ENCODE results near the gene LGR6. TPM values are rescaled to one million over a fixed set of nuclear protein-coding genes. Genes with fewer than 3 reads are reported as not detected.
"Not testable (repeated sequence)": the region's sequence is repeated elsewhere in the genome, so short reads cannot be mapped to it uniquely, and the experiment has no call there.

The LGR6 gene
- total RNA-seq (0.32 and 0.80 TPM in 2 replicates), polyA plus RNA-seq (1.1 and 1.5 TPM in 2 replicates)

- no peaks in the 10 kb centered on the region for H3K9me2 ChIP-seq (replicated peaks; ENCODE audit: insufficient read depth)
- peak within 1 kb of the TSS; percentile 88 for H3K4me2 ChIP-seq
- no peaks in the 10 kb centered on the region for H3K9me3 ChIP-seq (ENCODE audit: low read depth)
- no peak within 1 kb of the TSS for H2AFZ ChIP-seq
- H3K4me1 ChIP-seq (ENCODE audit: insufficient read depth), result peaks cover 22% of the 10 kb centered on the region
- no peak within 1 kb of the TSS for H3K27ac ChIP-seq
- no peaks in the 10 kb centered on the region for H3K36me3 ChIP-seq (replicated peaks; ENCODE audit: insufficient read depth, low read depth)
- WGBS (ENCODE audit: low lambda C conversion rate, missing lambda C conversion rate), result 7% methylated on average over 39 of the region's 61 CpGs
- DNase-seq (ENCODE audit: low spot score), result peak; percentile 58
- no peak for TF ChIP-seq CTCF (IDR thresholded peaks at IDR 0.05; ENCODE audit: poor library complexity)
- TF ChIP-seq EZH2phosphoT487 (IDR thresholded peaks at IDR 0.05; ENCODE audit: low read depth, severe bottlenecking, unreplicated experiment), result no peak
- peak; percentile 3 for TF ChIP-seq EZH2 (IDR thresholded peaks at IDR 0.05; ENCODE audit: borderline replicate concordance)
- H3K79me2 ChIP-seq, result no peaks in the 10 kb centered on the region
- H3K4me3 ChIP-seq, result peak within 1 kb of the TSS; percentile 33
- no peaks in the 10 kb centered on the region for H4K20me1 ChIP-seq (ENCODE audit: insufficient read depth, poor library complexity, severe bottlenecking)
- H3K27me3 ChIP-seq, result peaks cover 32% of the 10 kb centered on the region
Measured at GRCh38 chr1:202193614-202194327, at the start of gene LGR6. TSS of gene LGR6 (plus strand) at chr1:202193799. CDS start at chr1:202193990, 191 bp downstream.

DNA sequence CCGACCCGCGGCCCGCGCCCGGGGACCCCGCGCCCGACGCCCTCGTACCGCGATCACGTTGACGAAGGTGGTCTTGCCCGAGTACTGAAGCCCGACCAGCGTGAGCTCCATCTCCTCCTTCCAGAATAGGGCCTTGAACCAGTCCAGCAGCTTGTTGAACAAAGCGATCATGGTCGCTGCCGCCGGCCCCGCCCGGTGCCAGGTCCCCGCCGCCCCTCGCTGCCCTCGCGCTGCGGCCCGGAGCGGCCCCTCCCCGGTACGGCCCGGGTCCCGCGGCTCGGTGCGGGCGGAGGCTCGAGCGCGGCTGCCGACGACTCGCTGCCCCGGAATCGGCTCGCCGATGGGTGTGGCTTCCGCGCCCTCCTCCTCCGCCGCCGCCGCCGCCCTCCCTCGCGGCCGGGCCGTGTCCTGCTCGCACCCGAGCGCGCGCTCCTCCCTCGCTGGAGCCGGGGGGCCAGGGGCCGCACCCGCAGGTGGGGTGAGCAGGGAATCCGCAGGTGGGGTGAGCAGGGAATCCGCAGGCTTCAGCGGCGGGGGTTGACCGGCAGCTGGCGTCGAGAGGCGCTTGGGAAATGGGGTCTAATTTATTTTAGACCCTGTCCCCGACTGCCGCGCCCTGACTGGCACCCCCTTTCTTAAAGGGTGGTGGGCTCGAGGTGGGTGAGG lies 49.1 kb upstream of the LGR6 start, which contains the start of gene ARL8A:
Gene ARL8A, minus strand, starts transcription at position 336 of the 666 bp plus-strand sequence. Its CDS starts 165 bp downstream, at position 171.
- Histone ChIP-seq H4K20me1 (ENCODE audit: insufficient read depth, poor library complexity, severe bottlenecking) (peaks cover 35% of the 10 kb centered on the region), H3K27me3 (no peaks in the 10 kb centered on the region), H3K27ac (peak within 1 kb of the TSS; percentile 81), H3K4me2 (peak within 1 kb of the TSS; percentile 89), H2AFZ (peak within 1 kb of the TSS; percentile 99), H3K9me2 (replicated peaks; ENCODE audit: insufficient read depth) (no peaks in the 10 kb centered on the region), H3K4me1 (ENCODE audit: insufficient read depth) (peaks cover 7% of the 10 kb centered on the region), H3K79me2 (peaks cover 48% of the 10 kb centered on the region), H3K4me3 (peak within 1 kb of the TSS; percentile 63), H3K36me3 (replicated peaks; ENCODE audit: insufficient read depth, low read depth) (no peaks in the 10 kb centered on the region), H3K9me3 (ENCODE audit: low read depth) (no peaks in the 10 kb centered on the region)
- TF ChIP-seq EZH2phosphoT487 (IDR thresholded peaks at IDR 0.05; ENCODE audit: low read depth, severe bottlenecking, unreplicated experiment), result no peak
- TF ChIP-seq EZH2 (IDR thresholded peaks at IDR 0.05; ENCODE audit: borderline replicate concordance), result no peak
- no peak for TF ChIP-seq CTCF (IDR thresholded peaks at IDR 0.05; ENCODE audit: poor library complexity)
- WGBS (ENCODE audit: low lambda C conversion rate, missing lambda C conversion rate), result under 1% methylated on average over 48 of the region's 82 CpGs
- DNase-seq (ENCODE audit: low spot score), result peak; percentile 84

DNA sequence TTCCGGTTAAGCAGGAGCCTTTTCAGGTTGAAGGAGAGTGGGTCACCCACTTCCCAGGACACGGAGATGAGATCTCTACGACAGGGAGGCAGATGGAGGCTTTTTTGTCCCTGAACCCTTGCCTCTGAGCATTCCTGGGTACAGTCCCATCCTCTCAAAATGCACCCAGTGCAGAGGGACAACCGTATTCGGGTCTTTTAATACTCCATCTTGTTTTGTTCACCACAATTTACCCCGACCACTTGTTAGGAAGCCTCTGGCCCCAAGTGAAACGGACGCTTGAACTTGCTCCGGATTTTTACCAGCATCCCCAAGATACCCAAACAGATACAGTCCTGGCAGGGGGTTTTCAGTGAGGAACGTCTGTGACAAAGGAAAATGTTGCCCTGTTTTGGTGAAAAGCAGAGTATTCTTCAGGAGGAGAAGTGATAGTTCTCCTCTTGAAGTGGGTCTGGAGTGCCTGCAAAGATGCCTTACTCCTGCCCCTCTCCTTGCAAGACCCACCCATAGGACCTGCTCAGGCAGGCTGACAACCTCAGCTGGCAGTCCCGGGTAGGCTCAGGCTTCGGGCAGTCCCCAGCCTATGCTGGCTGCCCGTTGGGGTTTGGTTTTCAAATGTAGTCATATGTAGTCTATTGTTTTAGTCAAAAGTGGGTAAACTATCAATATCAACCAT lies 48.4 kb upstream of the LGR6 start:
- Histone ChIP-seq H2AFZ (peak overlapping the region; percentile 99), H3K9me3 (ENCODE audit: low read depth) (no peaks in the 10 kb centered on the region), H3K4me3 (peak overlapping the region; percentile 63), H3K79me2 (peaks cover 43% of the 10 kb centered on the region), H3K9me2 (replicated peaks; ENCODE audit: insufficient read depth) (no peaks in the 10 kb centered on the region), H3K27ac (no peak overlapping the region), H3K4me1 (ENCODE audit: insufficient read depth) (peaks cover 7% of the 10 kb centered on the region), H4K20me1 (ENCODE audit: insufficient read depth, poor library complexity, severe bottlenecking) (peaks cover 35% of the 10 kb centered on the region), H3K4me2 (peak overlapping the region; percentile 89), H3K36me3 (replicated peaks; ENCODE audit: insufficient read depth, low read depth) (no peaks in the 10 kb centered on the region), H3K27me3 (no peaks in the 10 kb centered on the region)
- TF ChIP-seq EZH2phosphoT487 (IDR thresholded peaks at IDR 0.05; ENCODE audit: low read depth, severe bottlenecking, unreplicated experiment), result no peak
- no peak for TF ChIP-seq EZH2 (IDR thresholded peaks at IDR 0.05; ENCODE audit: borderline replicate concordance)
- 20% methylated on average over 13 of the region's 13 CpGs for WGBS (ENCODE audit: low lambda C conversion rate, missing lambda C conversion rate)
- DNase-seq (ENCODE audit: low spot score), result no peak

DNA sequence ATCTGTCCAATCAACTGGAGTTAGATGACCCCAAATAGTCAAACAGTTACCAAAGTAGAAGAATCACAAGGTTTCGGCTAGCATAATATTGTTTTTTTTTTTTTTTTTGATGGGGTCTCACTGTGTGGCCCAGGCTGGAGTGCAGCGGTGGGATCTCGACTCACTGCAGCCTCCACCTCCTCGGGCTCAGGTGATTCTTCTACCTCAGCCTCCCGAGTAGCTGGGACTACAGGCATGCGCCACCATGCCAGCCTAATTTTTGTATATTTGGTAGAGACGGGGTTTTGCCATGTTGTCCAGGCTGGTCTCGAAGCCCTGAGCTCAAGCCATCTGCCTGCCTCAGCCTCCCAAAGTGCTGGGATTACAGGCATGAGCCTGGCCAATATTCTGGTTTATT lies 47.9 kb upstream of the LGR6 start:
- H2AFZ ChIP-seq; H3K9me2 ChIP-seq (replicated peaks; ENCODE audit: insufficient read depth); H3K9me3 ChIP-seq (ENCODE audit: low read depth); DNase-seq (ENCODE audit: low spot score); H3K36me3 ChIP-seq (replicated peaks; ENCODE audit: insufficient read depth, low read depth); H3K27ac ChIP-seq; H3K4me1 ChIP-seq (ENCODE audit: insufficient read depth); H3K4me3 ChIP-seq; H3K27me3 ChIP-seq: not testable (repeated sequence)
- H3K4me2 ChIP-seq, result peak overlapping the region; percentile 89
- H3K79me2 ChIP-seq, result peaks cover 37% of the 10 kb centered on the region
- WGBS (ENCODE audit: low lambda C conversion rate, missing lambda C conversion rate), result 89% methylated on average over 8 of the region's 8 CpGs
- peaks cover 30% of the 10 kb centered on the region for H4K20me1 ChIP-seq (ENCODE audit: insufficient read depth, poor library complexity, severe bottlenecking)

All from hepatocyte (in vitro differentiated cells).